Stromal cell of bone marrow (primary cell): ENCODE results near the gene ZNF350.
"Not testable (repeated sequence)": the region's sequence is repeated elsewhere in the genome, so short reads cannot be mapped to it uniquely, and the experiment has no call there.

Experiments
- DNase-seq: peaks from one replicate; pipeline ENCODE4 v3.0.0-alpha.2; 2012; ENCODE audit warnings: low read depth

Gene ZNF350

GRCh38 chr19:51971624-51972023, 15.0 kb downstream of the ZNF350 start:
- peak; percentile 12 for DNase-seq

GRCh38 chr19:51970718-51971117, 15.9 kb downstream of the ZNF350 start:
- no peak for DNase-seq

GRCh38 chr19:51965583-51965982, 21.1 kb downstream of the ZNF350 start:
- no peak for DNase-seq

DNA sequence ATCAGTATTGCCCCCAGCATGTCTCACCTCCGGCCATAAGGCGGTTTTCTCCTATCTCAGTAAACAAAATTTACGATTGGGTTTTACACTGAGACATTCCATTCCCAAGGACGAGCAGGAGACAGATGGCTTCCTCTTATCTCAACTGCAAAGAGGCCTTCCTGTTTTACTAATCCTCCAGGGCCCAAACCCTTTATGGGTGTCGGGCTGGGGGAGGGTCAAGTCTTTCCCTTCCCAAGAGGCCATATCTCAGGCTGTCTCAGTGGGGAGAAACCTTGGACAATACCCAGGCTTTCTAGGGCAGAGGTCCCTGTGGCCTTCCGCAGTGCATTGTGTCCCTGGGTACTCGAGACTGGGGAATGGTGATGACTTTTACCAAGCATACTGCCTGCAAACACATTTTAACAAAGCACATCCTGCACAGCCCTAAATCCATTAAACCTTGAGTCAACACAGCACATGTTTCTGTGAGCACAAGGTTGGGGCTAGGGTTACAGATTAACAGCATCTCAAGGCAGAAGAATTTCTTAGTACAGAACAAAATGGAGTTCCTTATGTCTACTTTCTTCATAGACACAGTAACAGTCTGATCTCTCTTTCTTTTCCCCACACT, 25.9 kb downstream of the ZNF350 start:
- DNase-seq: not testable (repeated sequence)

GRCh38 chr19:51959791-51960190, 26.8 kb downstream of the ZNF350 start:
- no peak for DNase-seq

- DNase-seq: not testable (repeated sequence)
Observed at GRCh38 chr19:51957846-51958245, 28.8 kb downstream of the ZNF350 start.

DNA sequence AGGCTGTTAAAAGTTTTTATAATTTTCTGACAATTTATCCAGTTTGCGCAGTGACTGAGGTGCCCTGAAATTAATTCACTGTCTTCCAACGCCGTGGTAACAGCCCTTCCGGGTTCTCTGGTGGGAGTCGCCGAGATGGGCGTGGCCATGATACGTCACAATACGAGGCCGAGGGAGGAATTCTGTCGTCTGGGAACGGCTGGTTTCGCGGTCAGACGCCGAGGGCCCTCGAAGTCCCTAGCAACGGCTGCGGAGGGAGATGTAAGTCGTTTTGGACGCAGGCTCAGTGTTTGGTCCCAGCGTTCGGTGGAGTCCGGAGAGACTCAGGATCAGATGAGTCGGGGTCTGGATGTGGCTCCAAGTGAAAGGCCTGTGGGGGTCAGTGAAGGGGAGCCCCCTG, 37.7 kb downstream of the ZNF350 start:
- DNase-seq: peak; percentile 11

GRCh38 chr19:51946602-51947001, 40.0 kb downstream of the ZNF350 start:
- DNase-seq: no peak

DNA sequence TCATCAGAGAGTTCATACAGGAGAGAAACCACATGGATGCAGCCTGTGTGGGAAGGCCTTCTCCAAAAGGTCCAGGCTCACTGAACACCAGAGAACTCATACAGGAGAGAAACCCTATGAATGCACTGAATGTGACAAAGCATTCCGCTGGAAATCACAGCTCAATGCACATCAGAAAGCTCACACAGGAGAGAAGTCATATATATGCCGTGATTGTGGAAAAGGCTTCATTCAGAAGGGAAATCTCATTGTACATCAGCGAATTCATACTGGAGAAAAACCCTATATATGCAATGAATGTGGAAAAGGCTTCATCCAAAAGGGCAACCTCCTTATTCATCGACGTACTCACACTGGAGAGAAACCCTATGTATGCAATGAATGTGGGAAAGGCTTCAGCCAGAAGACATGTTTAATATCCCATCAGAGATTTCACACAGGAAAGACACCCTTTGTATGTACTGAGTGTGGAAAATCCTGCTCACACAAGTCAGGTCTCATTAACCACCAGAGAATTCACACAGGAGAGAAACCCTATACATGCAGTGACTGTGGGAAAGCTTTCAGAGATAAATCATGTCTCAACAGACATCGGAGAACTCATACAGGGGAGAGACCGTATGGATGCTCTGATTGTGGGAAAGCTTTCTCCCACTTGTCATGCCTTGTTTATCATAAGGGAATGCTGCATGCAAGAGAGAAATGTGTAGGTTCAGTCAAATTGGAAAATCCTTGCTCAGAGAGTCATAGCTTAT, 41.7 kb downstream of the ZNF350 start:
- no peak for DNase-seq

DNA sequence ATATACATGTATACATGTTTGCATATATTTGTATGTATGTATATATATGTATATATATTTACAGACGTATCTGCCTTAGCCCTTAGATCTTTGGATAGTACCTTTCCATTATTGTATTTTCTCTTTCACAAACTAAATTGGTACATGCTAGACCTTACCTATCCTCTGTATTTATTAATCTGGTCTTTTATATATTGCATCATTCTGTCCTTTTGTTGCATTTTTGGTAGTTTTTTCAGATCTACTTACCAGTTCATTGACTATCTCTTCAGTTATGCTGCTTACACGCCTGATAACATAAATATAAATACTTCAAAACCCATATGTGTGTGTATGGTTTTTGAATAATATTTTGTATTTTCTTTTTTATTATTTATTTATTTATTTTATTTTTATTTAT, 47.7 kb downstream of the ZNF350 start:
- no peak for DNase-seq

DNA sequence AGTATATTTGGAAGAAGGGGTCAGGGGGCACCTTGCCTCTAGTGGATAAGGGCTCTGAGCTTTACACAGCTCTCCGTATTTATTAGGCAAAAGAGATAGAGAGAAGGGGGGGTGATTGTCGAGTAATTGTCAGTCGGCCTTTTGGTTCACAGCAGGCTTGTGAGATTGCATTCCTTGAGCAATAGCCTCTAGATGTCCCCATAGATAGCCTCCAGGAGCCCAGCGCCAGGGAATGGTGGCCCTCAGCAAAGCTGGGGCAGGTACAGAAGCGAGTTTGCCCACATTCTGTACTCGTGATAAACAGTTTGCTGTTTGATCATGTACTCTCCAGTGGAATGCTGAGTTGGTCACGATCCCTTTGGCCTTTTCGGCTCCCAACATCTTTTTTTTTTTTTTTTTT, 54.7 kb downstream of the ZNF350 start:
- DNase-seq: no peak

DNA sequence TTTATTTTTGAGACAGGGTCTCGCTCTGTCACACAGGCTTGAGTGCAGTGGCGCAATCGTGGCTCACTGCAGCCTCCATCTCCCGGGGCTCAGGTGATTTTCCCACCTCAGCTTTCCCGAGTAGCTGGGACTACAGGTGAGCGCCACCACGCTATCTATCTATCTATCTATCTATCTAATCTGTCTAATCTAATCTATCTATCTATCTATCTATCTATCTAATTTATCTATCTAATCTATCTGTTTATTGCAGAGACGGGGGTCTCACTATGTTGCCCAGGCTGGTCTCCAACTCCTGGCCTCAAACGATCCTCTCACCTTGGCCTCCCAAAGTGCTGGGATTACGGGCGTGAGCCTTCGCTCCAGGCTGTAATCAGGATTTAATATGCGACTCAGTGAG, 58.8 kb downstream of the ZNF350 start:
- no peak for DNase-seq

DNA sequence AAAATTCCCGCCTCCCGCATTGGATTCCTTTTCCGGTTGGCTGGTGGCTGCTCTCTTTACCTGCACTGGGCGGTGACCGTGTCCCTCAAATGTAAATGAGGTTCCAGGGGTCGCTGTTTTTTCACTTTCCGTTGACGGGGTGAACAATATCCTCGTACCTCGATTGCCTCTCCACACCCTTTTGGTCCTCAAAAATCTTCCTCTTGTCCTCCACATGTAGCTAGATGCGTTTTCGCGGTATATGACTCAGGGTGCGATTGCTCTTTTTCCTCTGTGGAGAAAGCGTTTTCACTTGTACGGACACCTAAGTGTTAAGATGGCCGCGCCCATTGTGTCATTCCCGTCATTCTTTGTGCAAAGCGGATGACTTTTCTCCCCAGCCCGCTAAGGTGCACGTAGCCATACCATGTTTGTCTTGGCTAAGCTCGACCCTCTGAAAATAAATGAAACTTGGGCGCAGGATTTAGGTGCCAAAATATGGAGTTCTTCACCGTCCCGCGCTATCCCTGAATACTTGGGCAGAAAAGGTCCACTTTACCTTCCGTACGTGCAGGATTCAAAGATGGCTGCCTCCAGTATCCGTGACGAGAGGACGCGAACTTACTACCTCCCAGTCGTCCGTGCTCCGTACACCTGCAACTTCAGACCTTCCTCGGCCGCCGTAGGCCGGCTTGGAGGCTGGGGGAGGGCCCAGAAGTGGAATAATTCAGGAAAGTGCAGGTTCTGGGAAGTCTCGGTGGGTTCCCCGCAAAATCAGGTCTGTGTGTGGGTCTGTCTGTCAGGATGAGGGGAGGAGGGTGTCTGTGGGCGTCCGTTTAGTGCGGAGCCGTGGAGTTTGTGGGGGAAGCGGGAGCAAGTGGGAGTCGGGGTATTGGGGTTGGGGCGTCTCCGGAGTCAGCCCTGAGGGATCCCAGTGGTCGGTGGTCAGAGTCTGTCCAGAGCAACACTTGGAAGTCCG, 59.6 kb downstream of the ZNF350 start, which contains the start of gene ZNF613:
Gene ZNF613 (plus strand): TSS at position 689 of the 958 bp plus-strand sequence. CDS start 8,749 bp downstream, outside the sequence.
- peak; percentile 85 for DNase-seq

- DNase-seq: no peak
Observed at GRCh38 chr19:51926426-51926783, 60.2 kb downstream of the ZNF350 start.

GRCh38 chr19:51921949-51922348, 64.7 kb downstream of the ZNF350 start:
- DNase-seq: no peak

DNA sequence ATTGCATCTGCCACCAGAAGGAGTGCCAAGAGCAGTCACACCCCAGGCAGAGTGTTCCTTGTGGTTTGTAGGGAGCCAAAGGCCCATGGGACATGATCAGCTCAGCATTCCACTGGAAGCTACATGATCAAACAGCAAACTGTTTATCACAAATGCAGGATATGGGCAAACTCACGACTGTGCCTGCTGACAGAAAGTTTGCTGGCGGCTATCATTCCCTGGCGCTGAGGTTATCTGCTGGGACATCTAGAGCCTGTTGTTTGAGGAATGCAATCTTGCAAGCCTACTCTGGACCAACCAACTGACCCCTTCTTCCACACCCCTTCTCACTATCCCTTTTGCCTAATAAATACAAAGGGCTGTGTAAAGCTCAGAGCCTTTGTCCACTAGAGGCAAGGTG, 67.0 kb downstream of the ZNF350 start:
- DNase-seq: no peak

DNA sequence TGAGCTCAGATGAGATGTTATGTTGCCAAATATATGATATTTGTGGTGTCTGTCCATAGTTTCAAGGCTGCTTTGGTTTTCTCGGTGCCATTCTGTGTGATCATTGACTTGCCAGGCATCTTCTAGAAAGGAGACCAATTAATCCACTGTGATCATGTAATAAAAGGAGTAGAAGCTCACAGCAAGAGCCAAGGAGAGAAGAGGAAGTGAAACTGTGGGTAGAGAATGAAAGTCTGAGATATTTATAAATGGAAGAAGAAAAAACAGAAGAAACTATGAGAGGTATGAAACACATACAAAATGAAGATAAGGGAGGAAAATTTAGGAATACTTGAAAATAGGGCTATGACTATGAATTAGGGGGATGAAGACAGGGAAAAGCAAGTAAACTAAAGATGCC, 70.5 kb downstream of the ZNF350 start:
- DNase-seq: no peak

DNA sequence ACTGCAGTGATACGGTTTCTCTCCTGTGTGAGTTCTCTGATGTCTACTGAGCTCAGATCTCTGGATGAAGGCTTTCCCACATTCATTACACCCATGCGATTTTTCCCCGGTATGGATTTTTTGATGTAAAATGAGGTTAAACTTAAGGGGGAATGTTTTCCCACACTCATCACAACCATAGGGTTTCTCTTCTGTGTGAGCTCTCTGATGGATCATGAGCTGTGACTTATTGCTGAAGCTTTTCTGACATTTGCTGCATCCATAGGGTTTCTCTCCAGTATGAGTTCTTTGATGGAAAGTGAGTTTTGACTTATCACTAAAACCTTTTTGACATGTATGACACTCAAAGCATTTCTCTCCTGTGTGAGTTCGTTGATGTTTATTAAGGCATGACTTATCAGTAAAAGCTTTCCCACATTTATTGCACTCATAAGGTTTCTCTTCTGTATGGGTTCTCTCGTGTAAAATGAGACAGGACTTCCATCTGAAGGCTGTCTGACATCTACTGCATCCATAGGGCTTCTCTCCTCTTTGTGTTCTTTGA, 71.2 kb downstream of the ZNF350 start:
- no peak for DNase-seq
